Upper lobe of right lung (tissue), 1 donor: ENCODE results near the gene VGLL4. TPM values are rescaled to one million over a fixed set of nuclear protein-coding genes. Genes with fewer than 3 reads are reported as not detected.

Experiments
- ATAC-seq: fragments of 200-7000 bp; cut with Tn5 transposase; one replicate; pipeline ENCODE4 v1.9.1; 2020; ENCODE audit warnings: mild to moderate bottlenecking, moderate library complexity
- DNase-seq: peaks from one replicate; pipeline ENCODE4 v3.0.0-alpha.2; 2020
- H3K27ac ChIP-seq: fragments of 200-600 bp; one replicate; pipeline ENCODE4 v1.8.0; 2022
- H3K27me3 ChIP-seq: fragments of 200-600 bp; one replicate; pipeline ENCODE4 v1.8.0; 2022; ENCODE audit warnings: mild to moderate bottlenecking
- H3K36me3 ChIP-seq: fragments of 200-600 bp; one replicate; pipeline ENCODE4 v1.8.0; 2022
- H3K4me1 ChIP-seq: fragments of 200-600 bp; one replicate; pipeline ENCODE4 v1.8.0; 2022
- H3K4me3 ChIP-seq: fragments of 200-600 bp; one replicate; pipeline ENCODE4 v1.8.0; 2022; ENCODE audit warnings: mild to moderate bottlenecking
- H3K9me3 ChIP-seq: fragments of 200-600 bp; one replicate; pipeline ENCODE4 v1.8.0; 2022
- CTCF ChIP-seq: fragments of 200-600 bp; IDR thresholded peaks from one replicate; pipeline ENCODE4 v1.8.0; 2022; ENCODE audit warnings: antibody characterized with exemption
- intact Hi-C: fragments of 100-400 bp; cut with DNase I; formaldehyde crosslinking; loops from one replicate; pipeline ENCODE4 v1.11.0; 2022
- total RNA-seq: library from RNA; stranded (reverse); fragmentation: NEBNext Ultra II Directional; extraction: Animal tissue kit (Norgen Biotek cat#: 25700); gene quantifications from one replicate; pipeline ENCODE4 v1.2.1, GENCODE V29; 2021
- donor health status: DM: no; HTN: yes; CAD: no; lungs with severe emphysema.

Gene VGLL4
- total RNA-seq, 1 donor from 2014 or later = 57.5 TPM

GRCh38 chr3:11632564-11632963, 11.2 kb downstream of the VGLL4 start:
- DNase-seq (no peak), ATAC-seq (no peak)
- no peak for TF ChIP-seq CTCF
- intact Hi-C loops = loop anchor here (10.0 kb wide), 1 partner anchor 58 kb away; no protein-coding TSS in a partner anchor
- H3K27me3 ChIP-seq = no peaks in the 10 kb centered on the region
- H3K27ac ChIP-seq = peak overlapping the region; percentile 61
- H3K36me3 ChIP-seq = no peaks in the 10 kb centered on the region
- peaks cover 39% of the 10 kb centered on the region for H3K4me1 ChIP-seq
- H3K9me3 ChIP-seq = no peaks in the 10 kb centered on the region
- H3K4me3 ChIP-seq = no peak overlapping the region

GRCh38 chr3:11631820-11632219, 11.9 kb downstream of the VGLL4 start:
- ATAC-seq = no peak
- peaks cover 32% of the 10 kb centered on the region for H3K4me1 ChIP-seq
- no peak overlapping the region for H3K4me3 ChIP-seq
- H3K27ac ChIP-seq = no peak overlapping the region
- DNase-seq = no peak
- TF ChIP-seq CTCF = no peak
- H3K36me3 ChIP-seq = no peaks in the 10 kb centered on the region
- no peaks in the 10 kb centered on the region for H3K9me3 ChIP-seq
- H3K27me3 ChIP-seq = no peaks in the 10 kb centered on the region
- intact Hi-C loops = loop anchor here (10.0 kb wide), 1 partner anchor 57 kb away; no protein-coding TSS in a partner anchor

- no peak overlapping the region for H3K4me3 ChIP-seq
- no peaks in the 10 kb centered on the region for H3K27me3 ChIP-seq
- no peaks in the 10 kb centered on the region for H3K9me3 ChIP-seq
- intact Hi-C loops = loop anchor here (10.0 kb wide), 1 partner anchor 55 kb away; no protein-coding TSS in a partner anchor
- H3K4me1 ChIP-seq = peaks cover 30% of the 10 kb centered on the region
- TF ChIP-seq CTCF = no peak
- no peaks in the 10 kb centered on the region for H3K36me3 ChIP-seq
- H3K27ac ChIP-seq = no peak overlapping the region
- ATAC-seq = no peak
- DNase-seq = no peak
These were observed 14.0 kb downstream of the VGLL4 start for GRCh38 chr3:11629716-11630115.

- Histone ChIP-seq H3K27me3 (no peaks in the 10 kb centered on the region), H3K4me3 (no peak overlapping the region), H3K4me1 (peaks cover 25% of the 10 kb centered on the region), H3K36me3 (no peaks in the 10 kb centered on the region), H3K9me3 (no peaks in the 10 kb centered on the region), H3K27ac (no peak overlapping the region)
- no peak for ATAC-seq
- intact Hi-C loops = no loop called here
- no peak for DNase-seq
- no peak for TF ChIP-seq CTCF
These were observed 16.1 kb downstream of the VGLL4 start for GRCh38 chr3:11627612-11628011.

- H3K27me3 ChIP-seq = no peaks in the 10 kb centered on the region
- H3K4me3 ChIP-seq = no peak overlapping the region
- TF ChIP-seq CTCF = no peak
- no peak for DNase-seq
- no peak for ATAC-seq
- intact Hi-C loops = no loop called here
- no peaks in the 10 kb centered on the region for H3K9me3 ChIP-seq
- no peak overlapping the region for H3K27ac ChIP-seq
- H3K36me3 ChIP-seq = no peaks in the 10 kb centered on the region
- H3K4me1 ChIP-seq = peaks cover 28% of the 10 kb centered on the region
These were observed 17.6 kb downstream of the VGLL4 start for GRCh38 chr3:11626084-11626463.
